Measurements from ENCODE around the gene PTTG1IP2.

Gene PTTG1IP2

GRCh38 chr7:90483251-90483650, 13.8 kb downstream of the PTTG1IP2 start:
- DNase-seq (ENCODE audit: low read depth in 2 of 2) = no peak

GRCh38 chr7:90484706-90485105, 15.3 kb downstream of the PTTG1IP2 start:
- no peak for DNase-seq (ENCODE audit: low read depth in 2 of 2)

- DNase-seq (ENCODE audit: low read depth in 2 of 2) = no peak
These were observed 16.4 kb downstream of the PTTG1IP2 start for GRCh38 chr7:90485734-90486316.

GRCh38 chr7:90487808-90488207, 18.4 kb downstream of the PTTG1IP2 start:
- no peak for DNase-seq (ENCODE audit: low read depth in 2 of 2)

- DNase-seq (ENCODE audit: low read depth in 2 of 2) = no peak
These were observed 18.8 kb downstream of the PTTG1IP2 start for GRCh38 chr7:90488220-90488619.

- DNase-seq (ENCODE audit: low read depth in 2 of 2) = no peak
These were observed 22.8 kb downstream of the PTTG1IP2 start for GRCh38 chr7:90492250-90492649.

- DNase-seq (ENCODE audit: low read depth in 2 of 2) = no peak
These were observed 25.8 kb downstream of the PTTG1IP2 start for GRCh38 chr7:90495241-90495640.

GRCh38 chr7:90502539-90502938, 33.1 kb downstream of the PTTG1IP2 start:
- no peak for DNase-seq (ENCODE audit: low read depth in 2 of 2)

- DNase-seq (ENCODE audit: low read depth in 2 of 2) = no peak
These were observed 33.9 kb downstream of the PTTG1IP2 start for GRCh38 chr7:90503367-90503766.

- no peak for DNase-seq (ENCODE audit: low read depth in 2 of 2)
These were observed 38.3 kb downstream of the PTTG1IP2 start for GRCh38 chr7:90507692-90508091.

- no peak for DNase-seq (ENCODE audit: low read depth in 2 of 2)
These were observed 42.3 kb downstream of the PTTG1IP2 start for GRCh38 chr7:90511776-90512175.

- no peak for DNase-seq (ENCODE audit: low read depth in 2 of 2)
These were observed 43.4 kb downstream of the PTTG1IP2 start for GRCh38 chr7:90512821-90513254.

GRCh38 chr7:90516257-90516656, 46.8 kb downstream of the PTTG1IP2 start:
- no peak for DNase-seq (ENCODE audit: low read depth in 2 of 2)

- no peak for DNase-seq (ENCODE audit: low read depth in 2 of 2)
These were observed 49.2 kb downstream of the PTTG1IP2 start for GRCh38 chr7:90518630-90519029.

- DNase-seq (ENCODE audit: low read depth in 2 of 2) = no peak
These were observed 51.0 kb downstream of the PTTG1IP2 start for GRCh38 chr7:90520484-90520883.

GRCh38 chr7:90530263-90530662, 60.8 kb downstream of the PTTG1IP2 start:
- DNase-seq (ENCODE audit: low read depth in 2 of 2) = no peak

- no peak for DNase-seq (ENCODE audit: low read depth in 2 of 2)
These were observed 62.9 kb downstream of the PTTG1IP2 start for GRCh38 chr7:90532231-90532929.

GRCh38 chr7:90536449-90536848, 67.0 kb downstream of the PTTG1IP2 start:
- DNase-seq (ENCODE audit: low read depth in 2 of 2) = no peak

GRCh38 chr7:90538405-90538804, 69.0 kb downstream of the PTTG1IP2 start:
- DNase-seq (ENCODE audit: low read depth in 2 of 2) = no peak

GRCh38 chr7:90540406-90540805, 71.0 kb downstream of the PTTG1IP2 start:
- DNase-seq (ENCODE audit: low read depth in 2 of 2) = no peak

GRCh38 chr7:90551036-90551435, 81.6 kb downstream of the PTTG1IP2 start:
- no peak for DNase-seq (ENCODE audit: low read depth in 2 of 2)

GRCh38 chr7:90552521-90552920, 83.1 kb downstream of the PTTG1IP2 start:
- no peak for DNase-seq (ENCODE audit: low read depth in 2 of 2)

GRCh38 chr7:90560730-90561129, 91.3 kb downstream of the PTTG1IP2 start:
- no peak for DNase-seq (ENCODE audit: low read depth in 2 of 2)

All from stimulated activated CD4-positive, alpha-beta T cell treated with anti-CD3 and anti-CD28 coated beads, Interleukin-1b, Interleukin-23, amount 100 ng/mL, for 1 hour (primary cell).